NCI-H1048 (cell line): ENCODE results near the gene RNF213.

Experiments
- DNase-seq: peaks from one replicate; lab custom pipeline; 2025; lab: John Stamatoyannopoulos, UW

RNF213 gene

DNA sequence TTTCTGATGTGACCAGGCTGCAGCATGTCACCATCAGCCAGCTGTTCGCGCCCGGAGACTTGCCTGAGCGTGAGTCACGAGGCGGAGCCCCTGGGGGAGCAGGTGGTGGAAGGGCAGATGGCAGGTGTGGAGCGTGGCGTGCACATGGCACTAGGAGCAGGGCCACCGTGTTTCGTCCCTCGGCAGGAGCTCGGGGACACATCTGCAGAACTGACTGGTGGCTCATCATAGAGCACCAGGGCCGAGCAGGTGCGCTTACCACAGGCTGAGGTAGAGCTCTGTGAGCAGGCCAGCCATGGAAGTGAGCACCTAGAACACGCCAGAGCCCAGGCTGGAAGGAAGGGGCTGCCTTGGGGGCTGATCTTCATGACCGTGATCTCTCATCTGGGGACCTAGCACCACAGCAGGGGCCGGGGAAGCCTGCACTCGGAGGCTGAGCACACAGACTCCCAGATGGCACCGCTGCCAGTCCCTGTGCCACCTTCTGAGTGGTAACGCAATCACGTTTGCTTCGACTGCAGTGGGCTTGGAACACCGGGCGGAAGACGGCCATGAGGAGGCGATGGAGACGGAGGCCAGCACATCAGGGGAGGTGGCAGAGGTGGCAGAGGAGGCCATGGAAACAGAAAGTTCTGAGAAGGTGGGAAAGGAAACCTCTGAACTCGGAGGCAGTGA is 92.5 kb downstream of the RNF213 start:
- no peak for DNase-seq

DNA sequence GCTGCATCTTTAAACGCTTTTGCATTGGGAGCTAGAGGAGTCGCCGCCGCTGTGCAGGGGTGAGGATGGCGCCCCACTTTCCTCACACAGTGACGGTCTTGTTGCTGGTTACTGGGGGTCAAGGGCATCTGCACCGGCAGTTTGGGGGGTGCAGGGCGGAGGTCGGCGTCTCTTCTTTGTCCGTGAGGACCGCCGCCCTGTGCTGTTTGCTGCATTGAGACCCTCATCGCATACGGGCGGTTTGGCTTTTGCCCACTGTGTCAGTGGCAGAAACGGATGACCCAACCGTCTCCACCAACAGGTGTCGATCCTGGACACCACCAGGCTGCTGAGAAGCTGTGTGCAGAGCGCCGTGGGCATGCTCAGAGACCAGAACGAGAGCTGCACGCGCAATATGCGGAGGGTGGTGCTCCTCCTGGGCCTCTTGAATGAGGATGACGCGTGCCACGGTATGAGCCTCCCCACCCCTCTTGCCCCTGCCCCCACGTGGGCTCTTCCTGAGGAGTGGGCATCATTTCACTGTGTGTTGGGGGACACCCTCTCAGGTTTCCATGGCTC is 93.1 kb downstream of the RNF213 start:
- no peak for DNase-seq

DNA sequence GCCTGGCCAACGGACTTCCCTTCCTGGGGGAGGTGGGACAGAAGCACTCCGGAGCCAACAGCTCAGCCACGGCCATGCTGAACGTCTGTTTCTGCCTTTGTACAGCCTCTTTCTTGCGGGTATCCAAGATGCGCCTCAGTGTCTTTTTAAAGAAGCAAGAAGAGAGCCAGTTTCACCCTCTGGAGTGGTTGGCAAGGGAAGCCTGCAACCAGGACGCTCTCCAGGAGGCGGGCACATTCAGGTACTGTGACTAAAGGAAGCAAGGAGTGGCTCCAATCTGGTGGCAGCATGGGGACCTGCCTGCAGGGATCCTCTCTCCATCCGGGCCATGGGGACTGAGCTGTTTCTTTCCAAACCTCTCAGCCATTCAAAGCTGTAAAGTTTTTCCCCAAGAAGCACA is 93.7 kb downstream of the RNF213 start:
- DNase-seq: no peak

DNA sequence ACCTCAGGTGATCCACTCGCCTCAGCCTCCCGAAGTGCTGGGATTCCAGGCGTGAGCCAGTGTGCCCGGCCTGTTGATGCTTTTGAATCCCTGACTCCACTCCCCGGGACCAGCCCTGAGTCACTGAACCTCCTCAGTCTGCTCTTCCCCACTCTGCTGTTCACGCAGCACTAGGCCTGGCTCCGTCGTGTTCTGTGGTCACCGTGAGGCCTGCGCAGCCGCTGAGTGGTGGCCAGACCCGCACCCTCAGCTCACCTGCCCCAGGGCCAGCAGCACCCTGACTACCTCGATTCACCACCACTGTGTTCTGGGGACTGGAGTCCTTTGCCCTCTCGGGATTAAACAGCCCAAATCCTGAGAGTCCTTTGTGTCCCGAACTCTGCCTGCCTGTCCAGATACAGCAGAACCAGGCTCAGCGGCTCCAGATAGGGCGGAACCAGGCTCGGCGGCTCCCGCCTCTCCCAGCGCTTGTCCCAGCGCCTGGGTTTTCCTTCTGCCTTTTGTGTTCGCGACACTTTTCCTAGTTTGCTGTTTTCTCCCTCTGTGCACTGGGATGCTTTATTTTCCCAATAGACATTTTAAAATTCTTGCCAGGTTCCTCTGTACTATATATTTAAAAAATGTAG is 95.7 kb downstream of the RNF213 start:
- DNase-seq: no peak

DNA sequence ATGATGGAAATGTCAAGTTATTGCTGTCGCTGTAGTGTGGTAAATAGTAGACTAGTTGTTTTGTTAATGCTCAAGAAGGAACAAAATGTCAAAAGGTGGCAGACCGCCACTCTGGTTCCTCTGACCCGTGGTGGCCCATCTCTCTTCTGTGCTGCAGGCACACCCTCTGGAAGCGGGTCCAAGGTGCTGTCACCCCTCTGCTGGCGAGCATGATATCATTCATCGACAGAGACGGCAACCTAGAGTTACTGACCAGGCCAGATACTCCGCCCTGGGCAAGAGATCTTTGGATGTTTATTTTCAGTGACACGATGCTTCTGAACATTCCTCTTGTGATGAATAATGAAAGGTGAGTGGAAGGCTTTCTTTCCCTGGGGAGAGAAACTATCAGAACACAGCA is 97.5 kb downstream of the RNF213 start:
- DNase-seq: no peak

DNA sequence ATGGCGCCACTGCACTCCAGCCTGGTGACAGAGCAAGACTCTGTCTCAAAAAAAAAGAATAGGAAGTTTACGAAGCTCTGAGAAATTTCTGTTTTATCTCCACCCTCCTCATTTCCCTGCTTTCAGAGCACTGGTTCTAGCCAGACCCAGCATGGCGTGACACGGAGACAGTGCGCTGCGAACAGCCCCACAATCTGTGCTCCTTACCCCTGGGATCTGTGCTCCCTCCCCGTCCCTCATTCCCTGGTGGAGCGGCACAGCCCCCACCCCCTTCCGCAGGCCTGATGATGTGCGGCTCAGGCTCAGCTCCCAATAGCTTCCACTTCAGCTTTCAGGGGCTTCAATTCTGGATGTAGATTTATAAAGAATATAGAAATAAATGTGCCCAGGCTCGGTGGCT is 98.2 kb downstream of the RNF213 start:
- no peak for DNase-seq

DNA sequence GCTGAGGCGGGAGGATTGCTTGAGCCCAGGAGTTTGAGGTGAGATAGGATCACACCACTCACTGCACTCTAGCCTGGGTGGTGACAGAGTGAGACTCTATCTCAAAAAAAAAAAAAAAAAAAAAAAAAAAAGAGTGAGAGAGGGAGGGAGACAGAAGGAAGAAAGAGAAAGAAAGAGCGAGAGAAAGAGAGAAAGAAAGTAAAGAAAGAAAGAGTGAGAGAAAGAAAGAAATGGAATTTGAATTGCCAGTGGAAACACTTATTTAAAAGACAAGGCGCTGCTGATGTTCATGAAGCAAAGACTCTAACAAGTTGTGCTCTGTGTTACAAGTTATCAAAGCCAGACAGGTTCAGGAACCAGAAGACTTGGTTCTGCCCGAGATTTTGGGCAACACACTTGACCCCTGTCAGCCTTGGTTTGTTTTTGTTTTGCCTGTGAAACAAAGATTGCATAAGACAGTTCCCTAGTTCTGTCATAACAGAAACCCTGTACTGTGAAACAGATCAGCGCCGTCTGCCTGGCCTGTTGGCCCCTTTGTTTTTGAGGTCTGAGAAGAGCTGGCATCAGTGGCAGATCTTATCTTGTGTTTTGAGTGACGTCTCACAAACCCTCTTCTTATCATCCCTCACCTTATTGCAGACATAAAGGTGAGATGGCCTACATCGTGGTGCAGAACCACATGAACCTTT is 98.9 kb downstream of the RNF213 start:
- DNase-seq: no peak

DNA sequence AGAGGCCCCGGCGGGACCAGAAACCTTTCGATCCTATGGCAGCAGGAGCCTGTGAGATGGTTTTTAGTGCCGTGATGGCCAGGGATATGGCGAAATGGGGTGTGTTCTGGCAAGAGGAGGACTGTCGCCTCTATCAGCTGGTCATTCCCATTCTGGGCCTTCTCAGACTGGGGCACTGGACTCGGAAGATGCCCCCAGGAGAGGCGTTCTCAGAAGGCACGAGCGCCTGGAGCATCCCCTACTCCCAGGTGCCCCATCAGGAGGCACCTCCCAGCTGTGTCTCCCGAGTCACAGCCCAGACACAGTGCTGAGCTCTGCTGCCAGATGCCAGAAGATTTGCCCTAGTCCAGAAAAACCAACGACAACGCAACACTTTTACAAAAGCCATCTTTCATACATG is 99.7 kb downstream of the RNF213 start:
- no peak for DNase-seq

DNA sequence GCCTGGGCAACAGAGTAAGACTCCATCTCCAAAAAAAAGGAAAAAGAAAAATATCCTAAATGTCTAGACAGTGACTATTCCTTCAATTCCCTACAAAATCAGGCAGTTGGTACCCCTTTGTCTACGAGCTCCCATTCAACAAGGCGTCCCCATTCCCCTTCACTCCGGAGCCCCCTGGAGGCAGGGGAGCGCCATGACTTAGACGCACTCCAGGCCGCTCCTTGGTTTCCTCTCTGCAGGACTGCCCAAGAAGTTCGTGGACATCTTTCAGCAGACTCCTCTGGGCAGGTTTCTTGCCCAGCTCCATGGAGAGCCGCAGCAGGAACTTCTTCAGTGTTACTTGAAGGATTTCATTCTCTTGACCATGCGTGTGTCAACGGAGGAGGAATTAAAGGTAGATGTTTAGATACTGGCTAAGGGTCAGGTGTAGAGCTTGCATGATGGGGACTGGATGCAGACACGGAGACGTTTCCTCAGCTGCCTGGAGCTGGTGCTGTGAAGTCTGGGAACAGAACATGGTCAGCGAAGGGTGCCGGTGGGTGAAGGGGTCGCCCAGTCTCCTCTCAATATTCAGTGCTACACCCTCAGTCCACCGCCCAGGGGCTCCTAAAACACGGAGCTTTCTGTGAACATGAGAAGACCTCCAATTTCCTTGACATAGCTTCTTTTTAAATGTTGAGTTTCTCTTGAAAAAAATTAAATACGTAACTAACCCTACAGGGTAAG is 101.0 kb downstream of the RNF213 start:
- no peak for DNase-seq

DNA sequence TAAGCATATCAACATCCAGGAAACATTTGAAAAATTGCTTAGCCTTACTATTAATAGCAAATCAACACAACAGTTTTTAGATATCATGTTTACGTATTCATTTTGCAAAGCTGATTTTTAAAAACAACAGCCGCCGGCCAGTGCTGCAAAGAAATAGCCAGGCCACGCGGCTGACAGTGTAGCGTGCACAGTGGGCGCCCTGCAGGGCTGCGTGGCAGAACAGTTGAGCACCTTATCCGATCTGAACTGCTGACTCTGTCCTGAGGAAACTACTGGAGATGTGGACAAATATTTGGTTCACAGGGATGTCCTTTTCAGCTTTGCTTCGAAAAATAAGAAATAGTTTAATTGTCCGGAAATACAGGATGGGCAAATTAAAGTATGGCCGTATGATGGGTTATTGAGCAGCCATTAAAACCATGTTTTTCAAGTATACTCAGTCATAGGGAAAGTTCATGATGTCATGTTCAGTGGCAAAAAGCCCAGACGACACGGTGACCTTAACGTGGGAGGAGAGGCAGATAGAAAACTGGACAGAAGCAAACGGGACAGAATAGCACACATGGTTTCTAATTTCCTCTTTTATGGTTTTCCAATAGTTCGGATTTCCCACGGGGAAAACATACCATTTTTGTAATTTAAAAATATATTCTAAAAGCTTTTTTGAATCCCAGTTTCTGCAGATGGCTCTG is 101.9 kb downstream of the RNF213 start:
- DNase-seq: no peak

DNA sequence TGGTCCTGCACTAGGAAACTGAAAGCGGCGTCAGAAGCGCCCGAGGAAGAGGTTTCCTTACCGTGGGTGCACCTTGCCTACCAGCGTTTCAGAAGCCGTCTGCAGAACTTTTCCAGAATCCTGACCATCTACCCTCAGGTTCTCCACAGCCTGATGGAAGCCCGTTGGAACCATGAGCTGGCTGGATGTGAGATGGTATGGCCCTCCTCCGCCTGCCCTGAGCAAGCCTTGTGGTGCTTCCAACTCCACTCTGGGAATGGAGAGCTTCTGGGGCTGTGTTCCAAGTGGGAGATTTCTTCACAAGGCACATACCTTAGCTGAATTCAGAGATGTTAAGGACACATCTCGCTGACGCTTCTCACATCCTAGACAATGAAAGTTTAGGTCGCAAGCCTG is 102.5 kb downstream of the RNF213 start:
- DNase-seq: no peak

DNA sequence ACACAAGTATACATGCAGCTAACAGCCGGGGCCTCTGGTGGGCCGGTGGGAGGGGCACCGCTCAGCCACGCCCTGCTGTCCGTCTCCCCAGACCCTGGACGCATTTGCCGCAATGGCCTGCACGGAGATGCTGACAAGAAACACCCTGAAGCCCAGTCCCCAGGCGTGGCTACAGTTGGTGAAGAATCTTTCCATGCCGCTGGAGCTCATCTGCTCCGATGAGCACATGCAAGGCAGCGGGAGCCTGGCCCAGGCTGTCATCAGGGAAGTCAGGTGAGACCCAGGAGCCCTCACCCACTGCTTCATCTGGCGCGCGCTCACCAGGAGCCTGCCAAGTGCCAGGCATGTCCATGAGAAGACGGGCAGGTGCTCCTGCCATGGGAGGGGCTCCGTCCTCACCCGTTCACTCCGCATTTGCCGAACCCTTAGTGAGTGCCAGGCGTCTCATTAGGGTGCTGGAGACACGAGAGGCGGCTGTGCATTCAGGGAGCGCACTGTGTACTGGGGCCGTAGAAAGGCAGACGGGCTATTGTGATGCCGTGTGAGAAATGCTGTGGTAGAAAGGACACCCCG is 103.0 kb downstream of the RNF213 start:
- DNase-seq: no peak

DNA sequence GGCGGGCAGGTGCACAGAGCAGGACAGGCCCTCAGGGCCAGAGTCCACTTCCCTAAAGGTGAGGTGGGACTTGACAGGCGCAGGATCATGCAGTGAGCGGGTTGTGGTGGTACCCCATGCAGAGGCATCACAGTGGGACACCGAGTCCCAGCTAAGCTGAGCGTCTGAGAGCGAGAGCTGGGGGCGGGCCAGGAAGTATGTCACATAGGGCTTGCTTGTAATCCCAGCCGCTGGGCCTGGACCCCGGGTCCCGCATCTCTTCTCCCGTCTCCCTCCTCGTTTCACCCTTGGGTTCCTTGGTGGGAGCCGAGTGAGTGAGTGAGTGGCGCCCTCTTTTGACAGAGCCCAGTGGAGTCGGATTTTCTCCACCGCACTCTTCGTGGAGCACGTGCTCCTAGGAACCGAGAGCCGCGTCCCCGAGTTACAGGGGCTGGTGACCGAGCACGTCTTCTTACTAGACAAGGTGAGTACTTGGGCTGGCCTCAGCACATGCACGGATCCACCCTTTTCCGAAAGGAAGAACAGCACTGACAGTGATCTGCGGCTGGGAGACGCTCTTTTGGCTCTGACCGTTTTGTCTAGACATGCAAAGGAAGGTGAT is 103.5 kb downstream of the RNF213 start:
- DNase-seq: no peak

DNA sequence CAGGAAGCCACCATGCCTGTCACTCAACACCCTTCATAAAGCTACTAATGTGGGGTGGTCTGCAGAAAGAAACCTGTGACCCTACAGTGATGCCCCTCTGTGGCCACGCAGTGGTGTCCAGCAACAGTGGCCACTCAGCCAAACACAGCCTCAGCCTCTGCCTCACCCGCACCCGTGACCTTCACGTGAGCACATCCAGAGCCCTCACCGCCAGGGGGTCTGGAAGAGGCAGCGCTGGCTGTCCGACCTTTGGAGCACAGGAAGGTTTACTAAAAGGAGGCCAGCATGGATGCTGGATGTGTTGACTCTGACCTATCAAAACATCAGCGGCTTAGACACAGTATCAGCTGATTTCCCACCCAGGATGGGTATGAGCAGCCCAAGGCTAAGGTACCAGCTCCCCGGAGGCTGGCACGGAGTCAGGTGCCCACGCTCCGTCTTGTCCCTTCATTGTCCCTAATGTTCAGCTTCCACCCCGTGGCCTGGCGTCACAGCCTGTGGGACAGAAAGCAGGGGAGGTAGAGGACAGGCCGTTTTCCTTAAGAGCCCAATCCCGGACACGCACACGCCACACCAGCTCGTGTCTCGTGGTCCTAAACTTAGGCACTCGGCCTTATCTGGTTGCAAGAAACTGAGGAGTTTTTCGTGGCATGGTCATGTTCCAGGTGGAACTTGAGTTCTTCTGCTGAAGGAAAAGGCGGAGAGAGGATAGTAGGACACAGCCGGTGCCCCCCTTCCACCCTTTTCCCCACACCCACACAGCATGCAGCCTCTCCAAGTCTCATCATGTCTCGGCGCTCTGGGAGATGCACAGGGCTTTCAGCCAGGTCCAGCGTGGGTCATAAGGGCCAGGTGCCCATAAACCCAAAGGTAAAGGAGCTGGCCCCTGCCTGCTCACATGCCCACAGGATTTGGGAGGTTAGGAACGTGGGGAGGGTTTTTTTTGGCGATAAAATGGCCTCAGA is 104.6 kb downstream of the RNF213 start:
- no peak for DNase-seq

DNA sequence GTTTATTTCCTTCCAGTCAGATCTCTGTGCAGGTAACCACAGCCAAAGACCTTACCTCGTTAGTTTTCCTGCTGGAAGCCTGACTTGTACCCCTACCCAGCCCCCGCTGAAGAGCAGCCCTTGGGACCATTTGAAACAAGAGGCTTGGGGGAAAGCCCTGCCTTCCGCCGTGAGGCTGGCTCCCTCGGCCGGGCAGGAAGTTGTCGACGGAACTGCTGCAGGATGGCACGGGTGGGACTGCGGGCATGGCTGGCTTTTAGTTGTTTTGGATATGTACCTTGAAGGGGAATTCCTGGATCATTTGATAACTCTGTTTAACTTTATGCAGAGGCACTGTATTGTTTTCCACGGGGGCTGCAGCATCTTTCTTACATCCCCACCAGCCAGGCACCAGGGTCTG is 105.3 kb downstream of the RNF213 start:
- no peak for DNase-seq

DNA sequence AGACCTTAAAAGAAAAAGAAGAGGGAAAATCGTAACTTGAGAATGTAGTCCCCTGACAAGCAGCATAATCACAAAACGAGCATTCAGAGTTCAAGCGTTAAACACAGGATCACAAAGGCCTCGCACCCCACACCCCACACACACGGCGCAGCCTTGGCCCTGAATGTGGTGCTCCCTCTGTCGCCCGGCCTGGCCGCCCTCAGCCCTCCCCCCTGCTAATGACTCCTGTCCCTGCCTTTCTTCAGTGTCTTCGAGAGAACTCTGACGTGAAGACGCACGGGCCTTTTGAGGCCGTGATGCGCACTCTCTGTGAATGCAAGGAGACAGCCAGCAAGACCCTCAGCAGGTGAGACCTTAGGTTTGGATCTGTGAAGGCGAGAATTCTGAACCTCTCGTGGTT is 106.9 kb downstream of the RNF213 start:
- no peak for DNase-seq

DNA sequence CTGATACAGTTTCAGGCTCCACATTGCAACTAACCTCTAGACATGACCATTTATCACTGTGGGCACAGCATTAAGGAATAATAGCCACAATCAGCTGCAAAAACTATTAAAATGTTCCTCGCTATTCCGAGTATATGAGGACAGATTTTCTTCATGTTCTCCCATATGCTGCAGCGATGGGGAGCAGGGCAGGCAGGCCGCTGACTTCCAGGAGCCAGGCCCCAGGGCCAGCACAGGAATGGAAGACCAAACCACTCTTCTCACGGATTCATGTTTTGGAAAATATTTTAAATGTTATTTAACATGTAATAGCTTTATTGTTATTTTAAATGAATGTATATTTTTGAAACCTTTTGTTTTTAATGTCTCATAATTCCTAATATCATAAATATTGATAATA is 110.5 kb downstream of the RNF213 start:
- no peak for DNase-seq

DNA sequence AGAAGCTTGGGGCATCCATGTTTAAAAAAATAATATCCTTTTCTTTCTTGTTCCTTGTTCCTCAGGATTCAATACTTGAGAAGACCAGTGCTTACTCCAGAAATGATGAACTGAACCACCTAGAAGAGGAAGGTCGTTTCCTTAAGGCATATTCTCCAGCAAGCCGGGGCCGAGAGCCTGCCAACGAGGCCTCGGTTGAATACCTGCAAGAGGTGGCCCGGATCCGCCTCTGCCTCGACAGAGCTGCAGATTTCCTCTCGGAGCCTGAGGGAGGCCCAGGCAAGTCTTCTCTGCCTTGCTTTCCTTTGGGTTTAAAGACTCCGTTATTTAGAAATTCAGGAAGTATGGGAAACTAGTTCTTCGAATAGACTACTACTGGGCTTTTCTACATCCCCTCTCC is 111.8 kb downstream of the RNF213 start:
- DNase-seq: no peak

DNA sequence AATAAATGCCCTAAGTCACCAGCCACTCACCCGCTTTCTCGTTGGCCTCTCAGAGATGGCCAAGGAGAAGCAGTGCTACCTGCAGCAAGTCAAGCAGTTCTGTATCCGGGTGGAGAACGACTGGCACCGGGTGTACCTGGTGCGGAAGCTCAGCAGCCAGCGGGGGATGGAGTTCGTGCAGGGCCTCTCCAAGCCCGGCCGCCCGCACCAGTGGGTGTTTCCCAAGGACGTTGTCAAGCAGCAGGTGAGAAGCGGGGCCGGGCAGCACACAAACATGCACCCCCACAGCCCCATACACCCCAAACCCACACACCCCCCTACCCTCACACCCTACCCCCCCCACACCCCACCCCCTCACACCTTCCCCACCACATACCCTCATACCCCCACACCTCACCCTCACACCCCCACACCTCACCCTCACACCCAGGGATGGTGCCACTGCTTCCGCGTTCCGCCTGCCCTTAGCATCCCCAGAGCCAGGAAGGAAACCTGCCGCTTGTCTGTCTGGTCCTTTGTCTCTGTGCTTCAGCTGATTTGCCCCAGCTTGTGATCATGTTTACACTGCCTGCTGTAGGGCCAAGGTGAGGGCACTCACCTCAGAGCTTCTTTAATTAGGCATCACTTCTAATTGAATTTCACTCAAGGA is 112.4 kb downstream of the RNF213 start:
- no peak for DNase-seq
